Loucy (cell line): Measurements from ENCODE around the gene ATRNL1.

Source experiments
- H2AFZ ChIP-seq: fragments of 200-600 bp; sonication (generic); 2 replicates; pipeline ENCODE4 v1.6.0; 2016; ENCODE audit warnings: antibody characterized with exemption, mild to moderate bottlenecking, low read length, moderate library complexity
- H3F3A ChIP-seq: fragments of 200-600 bp; 2 replicates; pipeline ENCODE4 v1.6.0; 2016; ENCODE audit warnings: antibody characterized with exemption, low read depth, mild to moderate bottlenecking
- H3K27me3 ChIP-seq: fragments of 200-600 bp; sonication (generic); 2 replicates; pipeline ENCODE4 v1.6.1; 2014; ENCODE audit warnings: low read length, mild to moderate bottlenecking; ENCODE audit not compliant: insufficient read depth, poor library complexity, severe bottlenecking
- H3K36me3 ChIP-seq: fragments of 200-600 bp; sonication (generic); 2 replicates; pipeline ENCODE4 v1.6.1; 2016; ENCODE audit warnings: low read length; ENCODE audit not compliant: insufficient read depth
- H3K4me1 ChIP-seq: fragments of 200-600 bp; sonication (generic); 2 replicates; pipeline ENCODE4 v1.5.1; 2014; ENCODE audit warnings: low read length, mild to moderate bottlenecking; ENCODE audit not compliant: insufficient read depth, poor library complexity, severe bottlenecking
- H3K4me2 ChIP-seq: fragments of 200-600 bp; sonication (generic); 2 replicates; pipeline ENCODE4 v1.6.0; 2014; ENCODE audit warnings: antibody characterized with exemption, low read length, low read depth, mild to moderate bottlenecking; ENCODE audit not compliant: poor library complexity, severe bottlenecking
- H3K4me3 ChIP-seq: fragments of 200-600 bp; sonication (generic); 2 replicates; pipeline ENCODE4 v1.5.1; 2014; ENCODE audit warnings: low read length, mild to moderate bottlenecking, mixed read lengths; ENCODE audit not compliant: poor library complexity, severe bottlenecking
- H3K79me2 ChIP-seq: fragments of 200-600 bp; sonication (generic); 2 replicates; pipeline ENCODE4 v1.6.1; 2014; ENCODE audit warnings: low read length; ENCODE audit not compliant: insufficient read depth
- H3K9ac ChIP-seq: fragments of 200-600 bp; sonication (generic); 2 replicates; pipeline ENCODE4 v1.6.0; 2014; ENCODE audit warnings: mild to moderate bottlenecking, low read depth, low read length, moderate library complexity; ENCODE audit not compliant: poor library complexity, severe bottlenecking
- H3K9me2 ChIP-seq: fragments of 200-600 bp; sonication (generic); replicated peaks from 2 replicates; pipeline ENCODE4 v1.6.1; 2016; ENCODE audit warnings: low read depth, low read length, mixed read lengths
- H3K9me3 ChIP-seq: fragments of 200-600 bp; sonication (generic); 2 replicates; pipeline ENCODE4 v1.6.1; 2014; ENCODE audit warnings: mild to moderate bottlenecking, antibody characterized with exemption, low read length, low read depth; ENCODE audit not compliant: insufficient read depth
- H4K20me1 ChIP-seq: fragments of 200-600 bp; sonication (generic); 2 replicates; pipeline ENCODE4 v1.6.0; 2014; ENCODE audit warnings: antibody characterized with exemption, low read length, mild to moderate bottlenecking; ENCODE audit not compliant: insufficient read depth, poor library complexity, severe bottlenecking
- CTCF ChIP-seq: fragments of 200-600 bp; sonication (generic); conservative IDR thresholded peaks from 2 replicates; pipeline ENCODE4 v1.5.1; 2014; ENCODE audit warnings: mild to moderate bottlenecking, antibody characterized with exemption, low read length
- EZH2phosphoT487 ChIP-seq: fragments of 200-600 bp; IDR thresholded peaks from 2 replicates; pipeline ENCODE4 v1.6.1; 2018; ENCODE audit warnings: antibody characterized with exemption, mild to moderate bottlenecking, moderate library complexity, borderline replicate concordance

Gene ATRNL1

GRCh38 chr10:115849197-115849596, 756.0 kb downstream of the ATRNL1 start:
- Histone ChIP-seq H3K4me2 (no peak overlapping the region), H3K9ac (no peak overlapping the region)
- TF ChIP-seq CTCF (no peak), EZH2phosphoT487 (no peak)

GRCh38 chr10:115850666-115851065, 757.5 kb downstream of the ATRNL1 start:
- H3K4me2 ChIP-seq = no peak overlapping the region
- TF ChIP-seq CTCF (no peak), EZH2phosphoT487 (no peak)
- H3K27me3 ChIP-seq = no peaks in the 10 kb centered on the region
- no peak overlapping the region for H3K4me3 ChIP-seq
- H3F3A ChIP-seq = no peaks in the 10 kb centered on the region
- no peak overlapping the region for H3K9ac ChIP-seq
- no peaks in the 10 kb centered on the region for H4K20me1 ChIP-seq
- no peaks in the 10 kb centered on the region for H3K9me2 ChIP-seq
- H2AFZ ChIP-seq = no peak overlapping the region
- H3K79me2 ChIP-seq = no peaks in the 10 kb centered on the region
- H3K9me3 ChIP-seq = no peaks in the 10 kb centered on the region
- H3K36me3 ChIP-seq = no peaks in the 10 kb centered on the region
- no peaks in the 10 kb centered on the region for H3K4me1 ChIP-seq

More at GRCh38 chr10:115849197-115849596, 756.0 kb downstream of the ATRNL1 start:
- no peaks in the 10 kb centered on the region for H3K36me3 ChIP-seq
- H3K4me3 ChIP-seq = no peak overlapping the region
- no peaks in the 10 kb centered on the region for H3F3A ChIP-seq
- no peaks in the 10 kb centered on the region for H3K4me1 ChIP-seq
- no peaks in the 10 kb centered on the region for H4K20me1 ChIP-seq
- H3K9me3 ChIP-seq = no peaks in the 10 kb centered on the region
- no peaks in the 10 kb centered on the region for H3K9me2 ChIP-seq
- no peaks in the 10 kb centered on the region for H3K27me3 ChIP-seq
- no peak overlapping the region for H2AFZ ChIP-seq
- no peaks in the 10 kb centered on the region for H3K79me2 ChIP-seq

GRCh38 chr10:115851695-115852094, 758.5 kb downstream of the ATRNL1 start:
- H3K9me2 ChIP-seq = no peaks in the 10 kb centered on the region
- no peaks in the 10 kb centered on the region for H3K4me1 ChIP-seq
- H3K79me2 ChIP-seq = no peaks in the 10 kb centered on the region
- TF ChIP-seq CTCF = no peak
- no peak for TF ChIP-seq EZH2phosphoT487
- H4K20me1 ChIP-seq = no peaks in the 10 kb centered on the region
- H3K4me2 ChIP-seq = no peak overlapping the region
- no peaks in the 10 kb centered on the region for H3K36me3 ChIP-seq
- no peaks in the 10 kb centered on the region for H3K27me3 ChIP-seq
- H2AFZ ChIP-seq = no peak overlapping the region
- H3K9me3 ChIP-seq = no peaks in the 10 kb centered on the region
- H3F3A ChIP-seq = no peaks in the 10 kb centered on the region
- H3K9ac ChIP-seq = no peak overlapping the region
- no peak overlapping the region for H3K4me3 ChIP-seq
